AG09319 (cell line): Measurements from ENCODE around the gene ZNF582.

Experiments
- DNase-seq: peaks from one replicate; pipeline ENCODE4 v3.0.0-alpha.2; 2010; ENCODE audit warnings: low read depth; ENCODE audit errors: extremely low read depth
- TF ChIP-seq, protein P1 (sequence below): IDR thresholded peaks from 2 replicates; pipeline ENCODE4 v1.5.1; 2011; ENCODE audit warnings: low read depth, mild to moderate bottlenecking, inconsistent platforms, low read length, moderate library complexity

The ZNF582 gene

DNA sequence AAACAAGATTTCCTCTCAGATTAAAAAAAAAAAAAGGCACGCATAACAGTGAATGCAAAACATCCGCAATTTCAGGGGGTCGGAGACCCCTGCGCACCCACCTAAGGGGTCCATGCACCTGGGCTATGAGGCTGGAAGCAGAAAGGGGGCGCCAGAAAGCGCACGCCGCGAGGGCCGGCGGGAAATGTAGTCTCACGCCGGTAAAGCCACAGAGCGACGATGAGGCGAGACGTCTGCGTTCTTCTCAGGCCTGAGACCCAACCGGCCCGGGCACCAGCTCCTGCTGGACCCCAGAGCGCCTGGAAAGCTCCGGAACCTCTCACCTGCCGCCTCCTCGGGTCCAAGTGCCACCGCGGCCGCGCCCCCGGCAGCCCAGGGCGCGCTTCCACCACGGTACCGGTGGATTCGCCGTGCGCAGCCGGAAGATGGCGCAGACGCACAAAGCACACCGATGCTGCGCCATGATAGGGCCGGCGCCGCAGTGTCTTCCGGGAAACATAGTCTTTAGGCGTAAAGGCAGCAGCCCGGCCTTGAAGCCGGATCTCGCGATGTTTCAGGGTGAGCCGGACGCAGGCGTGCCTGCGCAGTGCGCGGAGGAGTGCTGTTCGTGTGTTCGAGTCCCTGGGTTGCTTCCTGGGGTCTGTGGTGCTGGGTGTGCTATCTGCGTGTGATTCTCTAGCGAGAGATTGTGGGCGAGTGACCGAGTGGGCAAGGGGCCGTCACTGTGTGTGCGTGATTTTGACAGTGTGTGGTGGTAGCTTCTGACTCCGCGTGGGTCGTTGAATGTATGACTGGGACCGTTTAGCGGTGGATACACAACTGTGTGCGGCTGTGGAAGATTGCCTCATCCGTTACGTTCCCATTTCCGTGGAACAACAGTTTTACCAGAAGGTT lies at the start of gene ZNF582:
Gene ZNF582, minus strand, starts transcription at position 416 of the 894 bp plus-strand sequence. CDS start 1,782 bp downstream, outside the sequence.
- peak; percentile 90 for DNase-seq
- TF ChIP-seq, protein P1, sequence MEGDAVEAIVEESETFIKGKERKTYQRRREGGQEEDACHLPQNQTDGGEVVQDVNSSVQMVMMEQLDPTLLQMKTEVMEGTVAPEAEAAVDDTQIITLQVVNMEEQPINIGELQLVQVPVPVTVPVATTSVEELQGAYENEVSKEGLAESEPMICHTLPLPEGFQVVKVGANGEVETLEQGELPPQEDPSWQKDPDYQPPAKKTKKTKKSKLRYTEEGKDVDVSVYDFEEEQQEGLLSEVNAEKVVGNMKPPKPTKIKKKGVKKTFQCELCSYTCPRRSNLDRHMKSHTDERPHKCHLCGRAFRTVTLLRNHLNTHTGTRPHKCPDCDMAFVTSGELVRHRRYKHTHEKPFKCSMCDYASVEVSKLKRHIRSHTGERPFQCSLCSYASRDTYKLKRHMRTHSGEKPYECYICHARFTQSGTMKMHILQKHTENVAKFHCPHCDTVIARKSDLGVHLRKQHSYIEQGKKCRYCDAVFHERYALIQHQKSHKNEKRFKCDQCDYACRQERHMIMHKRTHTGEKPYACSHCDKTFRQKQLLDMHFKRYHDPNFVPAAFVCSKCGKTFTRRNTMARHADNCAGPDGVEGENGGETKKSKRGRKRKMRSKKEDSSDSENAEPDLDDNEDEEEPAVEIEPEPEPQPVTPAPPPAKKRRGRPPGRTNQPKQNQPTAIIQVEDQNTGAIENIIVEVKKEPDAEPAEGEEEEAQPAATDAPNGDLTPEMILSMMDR, result peak; percentile 74

GRCh38 chr19:56441206-56441792 lies 48.0 kb upstream of the ZNF582 start:
- TF ChIP-seq, protein P1, result no peak
- no peak for DNase-seq

- no peak for DNase-seq
- TF ChIP-seq, protein P1, result no peak
Measured at GRCh38 chr19:56423985-56424353, 30.6 kb upstream of the ZNF582 start.

DNA sequence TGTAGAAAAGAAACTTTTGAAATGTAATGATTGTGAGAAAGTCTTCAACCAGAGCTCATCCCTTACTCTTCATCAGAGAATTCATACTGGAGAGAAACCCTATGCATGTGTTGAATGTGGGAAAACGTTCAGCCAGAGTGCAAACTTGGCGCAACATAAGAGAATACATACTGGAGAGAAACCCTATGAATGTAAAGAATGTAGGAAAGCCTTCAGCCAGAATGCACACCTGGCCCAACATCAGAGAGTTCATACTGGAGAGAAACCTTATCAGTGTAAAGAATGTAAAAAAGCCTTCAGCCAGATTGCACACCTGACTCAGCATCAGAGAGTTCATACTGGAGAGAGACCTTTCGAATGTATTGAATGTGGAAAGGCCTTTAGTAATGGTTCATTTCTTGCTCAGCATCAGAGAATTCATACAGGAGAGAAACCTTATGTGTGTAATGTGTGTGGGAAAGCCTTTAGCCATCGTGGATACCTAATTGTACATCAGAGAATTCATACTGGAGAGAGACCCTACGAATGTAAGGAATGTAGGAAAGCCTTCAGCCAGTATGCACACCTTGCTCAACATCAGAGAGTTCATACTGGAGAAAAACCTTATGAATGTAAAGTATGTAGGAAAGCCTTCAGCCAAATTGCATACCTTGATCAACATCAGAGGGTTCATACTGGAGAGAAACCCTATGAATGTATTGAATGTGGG lies 30.1 kb upstream of the ZNF582 start:
- TF ChIP-seq, protein P1, result no peak
- DNase-seq, result no peak

GRCh38 chr19:56405062-56405461 lies 11.7 kb upstream of the ZNF582 start:
- TF ChIP-seq, protein P1, result no peak
- no peak for DNase-seq

DNA sequence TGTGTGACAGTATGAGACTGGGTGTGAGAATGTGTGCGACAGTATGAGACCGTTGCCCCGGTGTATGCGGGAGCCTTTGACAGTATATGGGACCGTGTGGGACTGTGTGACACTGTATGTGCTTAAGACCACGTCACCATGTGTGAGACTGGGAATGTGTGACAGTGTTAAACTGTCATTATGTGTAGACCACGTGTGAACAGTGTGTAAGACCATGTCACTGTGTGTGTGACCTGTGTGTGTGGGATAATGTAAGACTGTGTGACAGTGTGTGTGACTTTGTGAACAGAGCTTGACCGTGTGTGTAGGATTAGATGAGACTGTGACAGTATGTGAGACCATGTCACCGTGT lies 11.3 kb upstream of the ZNF582 start:
- TF ChIP-seq, protein P1, result no peak
- no peak for DNase-seq
